Measurements from ENCODE around the gene CA6.

GRCh38 chr1:8913457-8913856, 32.2 kb upstream of the CA6 start:
- TF ChIP-seq CTCF (conservative IDR thresholded peaks at IDR 0.05; ENCODE audit: low read length), result no peak
- no peak for TF ChIP-seq EZH2phosphoT487 (IDR thresholded peaks at IDR 0.05; ENCODE audit: borderline replicate concordance)

Data from Loucy (cell line).